Amniotic stem cell (primary cell): ENCODE data around the gene SLC2A6.
"Not testable (repeated sequence)": the region's sequence is repeated elsewhere in the genome, so short reads cannot be mapped to it uniquely, and the experiment has no call there.

ENCODE experiments used
- DNase-seq: peaks from one replicate; lab custom pipeline; 2025; lab: John Stamatoyannopoulos, UW

SLC2A6 gene

DNA sequence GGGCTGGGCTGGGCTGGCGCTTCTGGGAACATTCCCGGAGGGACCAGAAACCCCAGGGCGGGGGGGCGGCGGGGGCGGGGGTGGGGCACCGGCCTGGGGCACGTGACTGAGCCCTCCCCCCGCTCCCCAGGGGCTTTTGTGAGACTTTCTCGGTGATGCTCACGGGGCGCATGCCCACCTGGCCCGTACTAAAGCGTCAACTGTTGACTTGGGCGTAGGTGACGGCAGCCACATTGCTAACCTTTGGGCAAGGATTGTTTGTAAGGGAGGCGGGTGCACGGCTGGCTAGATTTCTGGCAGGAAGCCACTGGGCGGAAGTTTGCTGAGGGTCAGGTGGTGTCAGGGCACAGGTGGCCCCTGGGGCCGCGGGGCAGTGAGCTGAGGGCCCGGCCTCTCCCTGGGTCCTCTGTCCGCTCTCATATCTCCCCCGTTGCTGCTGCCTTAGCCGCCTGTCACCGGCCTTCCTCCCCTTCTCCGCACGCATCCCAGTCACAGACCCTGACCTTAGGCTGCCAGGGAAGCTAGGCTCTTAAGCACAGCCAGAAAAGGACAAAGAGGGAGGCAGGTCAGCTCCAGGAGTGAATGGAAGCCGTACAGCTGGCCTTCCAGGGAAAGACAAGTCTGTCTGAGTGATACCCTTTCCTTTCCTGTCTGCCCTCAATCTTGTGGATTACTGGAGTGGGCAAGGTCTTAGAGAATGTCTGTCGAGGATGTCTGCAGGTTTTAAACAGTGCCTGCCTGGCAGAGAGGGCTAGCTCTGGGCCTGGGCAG, 18.3 kb downstream of the SLC2A6 start:
- DNase-seq = no peak

DNA sequence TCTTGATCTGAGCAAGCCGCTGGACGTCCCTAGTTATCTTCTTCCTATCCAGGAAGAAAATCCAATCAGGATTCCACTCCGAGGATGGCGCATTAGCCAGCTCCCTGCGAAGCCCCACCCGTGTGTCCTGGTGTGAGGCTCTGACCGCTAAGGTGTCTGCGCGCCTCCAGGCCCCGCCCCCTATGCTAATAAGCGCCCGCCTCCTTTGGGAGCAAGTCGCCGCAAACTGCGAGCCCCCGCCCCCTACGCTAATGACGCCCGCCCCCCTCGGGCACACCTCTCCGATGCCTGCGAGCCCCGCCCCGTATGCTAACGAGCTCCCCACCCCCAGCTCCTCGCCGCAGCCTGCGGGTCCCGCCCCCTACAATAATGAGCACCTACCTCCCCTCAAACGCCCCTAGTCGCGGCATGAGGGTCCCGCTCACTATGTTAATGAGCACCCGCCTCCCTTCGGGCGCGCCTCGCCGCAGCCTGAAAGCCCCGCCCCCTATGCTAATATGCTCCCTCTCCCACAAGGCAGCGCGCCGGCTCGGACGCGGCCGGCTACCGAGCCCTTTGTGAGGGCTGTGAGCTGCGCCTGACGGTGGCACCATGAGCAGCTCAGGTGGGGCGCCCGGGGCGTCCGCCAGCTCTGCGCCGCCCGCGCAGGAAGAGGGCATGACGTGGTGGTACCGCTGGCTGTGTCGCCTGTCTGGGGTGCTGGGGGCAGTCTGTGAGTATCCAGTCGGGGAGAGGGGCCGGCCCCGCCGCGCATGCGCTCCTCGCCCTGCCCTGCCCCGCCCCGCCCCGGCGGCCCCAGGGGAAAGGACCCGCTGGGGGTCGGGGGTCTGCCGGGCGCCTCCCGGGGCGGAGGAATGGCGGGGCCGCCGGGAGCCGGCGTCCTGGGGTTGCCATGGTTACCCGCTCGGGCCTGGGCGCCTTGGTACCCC, 19.2 kb downstream of the SLC2A6 start, which contains the start of gene CACFD1:
Gene CACFD1, plus strand, starts transcription at position 503 of the 929 bp plus-strand sequence. Its CDS starts 89 bp downstream, at position 592.
- peak; percentile 91 for DNase-seq

DNA sequence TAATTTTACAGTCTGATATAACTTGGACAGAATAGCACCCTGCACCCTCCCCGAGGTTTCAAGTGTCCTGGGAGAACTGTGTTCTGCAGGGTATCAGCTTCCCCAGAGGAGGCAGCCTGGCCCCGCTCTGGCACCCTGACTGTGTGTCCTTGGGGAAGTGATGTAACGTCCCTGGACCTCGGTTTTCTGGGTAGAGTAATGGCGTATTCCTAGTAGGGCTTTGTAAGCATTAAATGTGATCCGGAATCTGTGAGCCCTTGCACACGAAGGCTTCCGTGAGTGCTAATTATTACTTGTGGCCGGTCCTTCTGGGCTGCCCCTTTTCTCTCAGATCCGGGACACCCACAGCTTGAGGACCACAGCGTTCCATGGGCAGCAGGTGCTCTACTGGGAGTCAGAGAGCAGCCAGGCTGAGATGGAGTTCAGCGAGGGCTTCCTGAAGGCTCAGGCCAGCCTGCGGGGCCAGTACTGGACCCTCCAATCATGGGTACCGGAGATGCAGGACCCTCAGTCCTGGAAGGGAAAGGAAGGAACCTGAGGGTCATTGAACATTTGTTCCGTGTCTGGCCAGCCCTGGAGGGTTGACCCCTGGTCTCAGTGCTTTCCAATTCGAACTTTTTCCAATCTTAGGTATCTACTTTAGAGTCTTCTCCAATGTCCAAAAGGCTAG, 20.1 kb downstream of the SLC2A6 start:
- DNase-seq = no peak

DNA sequence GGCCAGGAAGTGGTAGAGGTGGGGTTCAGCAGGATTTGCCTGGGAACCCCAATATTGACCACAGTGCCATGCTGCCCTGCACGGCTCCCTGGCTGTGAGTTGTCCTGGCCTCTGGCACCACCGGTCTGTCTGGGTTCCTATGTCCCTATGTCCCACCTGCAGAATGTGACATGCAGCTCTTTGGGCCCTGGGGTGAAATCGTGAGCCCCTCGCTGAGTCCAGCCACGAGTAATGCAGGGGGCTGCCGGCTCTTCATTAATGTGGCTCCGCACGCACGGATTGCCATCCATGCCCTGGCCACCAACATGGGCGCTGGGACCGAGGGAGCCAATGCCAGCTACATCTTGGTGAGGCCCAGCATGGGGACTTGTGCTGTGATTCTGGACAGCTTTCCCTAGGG, 21.2 kb downstream of the SLC2A6 start:
- DNase-seq = no peak

DNA sequence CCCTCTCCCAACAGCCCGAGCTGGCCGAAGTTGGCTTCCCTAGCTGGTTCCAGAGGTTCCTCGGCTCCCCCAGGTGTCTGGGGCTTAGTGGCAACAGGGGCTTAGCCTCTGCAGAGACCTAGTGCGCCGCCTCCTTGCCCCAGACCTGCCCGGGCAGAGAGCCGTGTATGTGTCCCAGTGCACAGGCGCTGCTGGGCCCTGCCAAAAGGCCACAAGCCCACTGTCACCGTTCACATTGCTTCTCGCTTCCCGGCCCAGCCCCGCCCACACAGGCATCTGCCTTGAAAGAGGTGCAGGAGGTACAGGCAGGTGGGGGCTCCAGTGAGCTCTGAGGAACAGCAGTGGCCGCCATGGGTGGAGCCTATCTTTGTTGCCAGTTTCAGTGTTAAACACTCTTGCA, 21.7 kb downstream of the SLC2A6 start:
- no peak for DNase-seq

- no peak for DNase-seq
These were observed 22.5 kb downstream of the SLC2A6 start for GRCh38 chr9:133456409-133456808.

- DNase-seq = no peak
These were observed 23.0 kb downstream of the SLC2A6 start for GRCh38 chr9:133455936-133456335.

DNA sequence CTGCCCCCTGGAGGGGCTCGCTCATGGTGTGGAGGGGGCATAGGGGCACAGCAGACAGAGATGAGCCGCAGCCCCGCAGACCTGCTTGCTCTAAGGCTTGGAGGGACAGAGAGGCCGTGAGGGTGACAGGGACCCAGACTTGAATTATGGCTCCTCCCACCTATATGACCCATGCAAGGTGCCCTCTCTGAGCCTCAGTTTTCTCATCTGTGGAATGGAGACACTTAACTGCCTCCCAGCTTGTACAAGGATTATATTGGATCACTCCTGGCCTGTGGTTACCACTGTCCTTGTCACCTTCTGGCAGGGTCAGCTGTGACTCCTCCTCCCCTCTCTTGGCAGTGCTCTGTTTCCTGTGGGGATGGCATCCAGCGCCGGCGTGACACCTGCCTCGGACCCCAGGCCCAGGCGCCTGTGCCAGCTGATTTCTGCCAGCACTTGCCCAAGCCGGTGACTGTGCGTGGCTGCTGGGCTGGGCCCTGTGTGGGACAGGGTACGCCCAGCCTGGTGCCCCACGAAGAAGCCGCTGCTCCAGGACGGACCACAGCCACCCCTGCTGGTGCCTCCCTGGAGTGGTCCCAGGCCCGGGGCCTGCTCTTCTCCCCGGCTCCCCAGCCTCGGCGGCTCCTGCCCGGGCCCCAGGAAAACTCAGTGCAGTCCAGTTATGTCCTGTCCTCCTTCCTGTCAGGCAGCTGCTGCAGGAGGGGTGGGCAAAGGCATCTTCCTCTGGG, 23.8 kb downstream of the SLC2A6 start:
- DNase-seq = no peak

GRCh38 chr9:133454325-133454724, 24.6 kb downstream of the SLC2A6 start:
- DNase-seq = no peak

GRCh38 chr9:133453651-133454050, 25.2 kb downstream of the SLC2A6 start:
- DNase-seq = no peak

DNA sequence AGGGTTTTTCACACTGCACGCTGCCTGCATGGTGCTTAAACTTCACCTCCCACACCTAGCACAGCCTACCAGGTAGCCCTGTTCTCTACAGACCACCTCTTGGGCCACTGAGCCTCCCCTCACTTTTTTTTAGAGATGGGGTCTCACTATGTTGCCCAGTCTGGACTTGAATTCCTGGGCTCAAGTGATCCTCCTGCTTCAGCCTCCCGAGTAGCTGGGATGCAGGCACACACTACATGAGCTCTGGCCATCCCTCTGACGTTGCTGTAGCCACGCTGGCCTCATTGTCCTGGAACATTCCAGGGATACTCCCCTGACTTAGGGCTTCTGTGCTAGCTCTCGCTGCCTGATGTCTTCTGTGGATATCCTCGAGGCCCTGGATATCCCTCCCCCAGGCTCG, 26.3 kb downstream of the SLC2A6 start:
- DNase-seq = no peak

DNA sequence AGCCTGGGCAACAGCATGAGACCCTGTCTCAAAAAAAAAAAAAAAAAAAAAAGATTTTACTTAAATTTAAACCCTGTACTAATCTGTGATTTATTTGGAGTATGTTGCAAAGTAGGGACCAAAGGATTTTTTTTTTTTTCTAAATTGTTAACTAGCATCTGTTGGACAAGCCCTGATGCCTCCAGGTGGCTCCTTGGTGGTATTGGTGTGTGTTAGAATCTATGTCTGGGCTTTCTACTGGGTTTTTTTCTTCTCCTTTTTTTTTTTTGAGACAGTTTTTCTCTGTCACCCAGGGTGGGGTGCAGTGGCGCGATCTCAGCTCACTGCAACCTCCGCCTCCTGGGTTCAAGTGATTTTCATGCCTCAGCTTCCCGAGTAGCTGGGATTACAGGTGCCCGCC, 27.0 kb downstream of the SLC2A6 start:
- not testable (repeated sequence) for DNase-seq

GRCh38 chr9:133449760-133450159, 29.1 kb downstream of the SLC2A6 start:
- DNase-seq = no peak

- no peak for DNase-seq
These were observed 30.4 kb downstream of the SLC2A6 start for GRCh38 chr9:133448487-133448972.

DNA sequence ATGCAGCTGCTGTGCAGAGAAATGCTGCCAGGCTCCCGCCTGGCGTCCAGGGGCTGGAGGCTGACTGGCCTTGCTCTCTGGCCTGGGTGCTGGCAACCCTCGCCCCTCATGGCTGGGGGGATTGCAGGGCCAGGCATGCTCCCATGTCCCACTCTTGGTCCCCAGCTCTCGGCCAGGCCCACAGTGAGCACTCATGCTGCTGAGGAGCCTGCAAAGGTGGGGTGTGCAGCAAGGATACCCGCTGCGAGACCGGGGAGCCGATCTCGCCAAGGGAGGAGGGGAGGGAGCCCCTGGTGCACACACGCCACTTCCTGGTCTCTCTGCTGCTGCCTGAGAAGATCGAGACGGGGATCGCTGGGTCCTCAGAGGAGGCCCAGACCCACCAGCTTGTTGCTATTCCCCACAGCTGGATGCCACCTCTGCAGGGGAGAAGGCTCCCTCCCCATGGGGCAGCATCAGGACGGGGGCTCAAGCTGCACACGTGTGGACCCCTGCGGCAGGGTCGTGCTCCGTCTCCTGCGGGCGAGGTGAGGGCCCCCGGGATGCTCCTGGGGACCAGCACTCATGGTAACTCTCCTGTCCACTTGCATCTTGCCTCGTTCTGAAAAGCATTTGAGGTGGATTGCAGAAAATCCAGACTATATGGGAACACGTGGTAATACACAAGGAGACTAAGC, 33.5 kb downstream of the SLC2A6 start:
- no peak for DNase-seq

DNA sequence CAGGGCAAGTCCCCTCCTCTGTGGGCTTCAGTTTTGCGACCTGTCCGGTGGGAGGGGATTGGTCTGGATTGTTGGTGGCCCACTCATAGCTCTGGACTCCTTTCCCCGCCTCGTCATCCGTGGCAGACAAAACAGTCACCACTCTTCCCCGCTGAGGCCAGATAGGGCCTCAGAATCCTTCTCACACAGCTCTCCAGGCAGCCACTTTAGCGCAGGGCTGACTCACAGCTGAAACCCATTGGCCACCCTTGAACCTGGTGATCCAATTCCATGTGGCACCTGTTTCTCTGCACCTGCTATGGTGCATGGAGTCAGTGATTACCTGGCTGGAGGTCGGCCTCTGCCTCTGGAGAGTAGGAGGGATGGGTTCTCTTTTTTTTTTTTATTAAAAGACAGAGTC, 34.9 kb downstream of the SLC2A6 start:
- no peak for DNase-seq

DNA sequence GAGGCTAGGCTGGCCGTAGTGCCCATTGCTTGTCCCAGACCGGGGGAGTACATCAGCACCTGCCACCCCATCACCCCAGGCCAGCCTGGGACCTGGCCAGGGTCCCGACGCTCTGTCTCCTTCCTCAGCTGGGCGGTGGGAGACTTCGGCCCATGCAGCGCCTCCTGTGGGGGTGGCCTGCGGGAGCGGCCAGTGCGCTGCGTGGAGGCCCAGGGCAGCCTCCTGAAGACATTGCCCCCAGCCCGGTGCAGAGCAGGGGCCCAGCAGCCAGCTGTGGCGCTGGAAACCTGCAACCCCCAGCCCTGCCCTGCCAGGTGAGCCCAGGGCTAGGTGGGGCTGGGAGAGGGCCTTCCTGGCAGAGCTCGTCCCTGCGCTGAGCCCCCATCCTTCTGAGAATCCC, 35.7 kb downstream of the SLC2A6 start:
- no peak for DNase-seq

DNA sequence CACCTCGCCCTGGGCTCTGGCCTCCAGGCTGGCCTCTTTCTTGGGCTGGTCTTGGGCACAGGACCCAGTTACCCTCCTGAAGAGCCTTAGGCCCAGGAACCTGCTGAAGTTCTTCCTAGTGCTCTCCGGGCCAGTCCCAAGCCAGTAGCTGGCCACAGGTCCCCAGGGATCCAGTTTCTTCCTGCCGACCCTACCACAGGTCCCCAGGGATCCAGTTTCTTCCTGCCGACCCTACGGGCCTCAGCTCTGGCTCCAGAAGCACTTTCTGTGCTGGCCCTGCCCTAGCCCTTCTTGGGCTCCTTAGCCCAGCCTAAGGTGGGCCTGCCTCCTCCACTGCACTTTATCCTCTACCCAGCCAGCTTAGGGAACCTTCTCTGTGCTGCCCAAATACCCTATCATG, 37.3 kb downstream of the SLC2A6 start:
- no peak for DNase-seq

DNA sequence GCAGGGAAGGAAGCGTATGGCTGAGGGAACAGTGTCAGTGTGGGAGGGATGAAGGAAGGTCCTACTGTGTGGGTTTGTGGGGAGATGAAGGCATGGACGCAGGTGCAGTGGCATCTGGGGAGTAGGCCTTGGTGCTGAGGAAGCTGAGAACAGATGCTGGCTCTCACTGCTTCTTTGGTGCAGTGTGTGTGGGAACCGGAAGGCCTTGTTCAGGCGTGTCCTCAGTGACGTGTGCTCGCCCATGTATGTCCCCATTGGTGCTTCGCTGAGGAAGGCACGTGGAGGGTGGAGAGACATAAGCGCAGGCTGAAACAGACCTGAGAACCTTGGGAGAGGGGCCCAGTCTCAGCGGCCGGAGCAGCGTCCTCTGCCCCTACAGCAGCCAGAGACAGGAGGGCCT, 38.0 kb downstream of the SLC2A6 start:
- DNase-seq = no peak

DNA sequence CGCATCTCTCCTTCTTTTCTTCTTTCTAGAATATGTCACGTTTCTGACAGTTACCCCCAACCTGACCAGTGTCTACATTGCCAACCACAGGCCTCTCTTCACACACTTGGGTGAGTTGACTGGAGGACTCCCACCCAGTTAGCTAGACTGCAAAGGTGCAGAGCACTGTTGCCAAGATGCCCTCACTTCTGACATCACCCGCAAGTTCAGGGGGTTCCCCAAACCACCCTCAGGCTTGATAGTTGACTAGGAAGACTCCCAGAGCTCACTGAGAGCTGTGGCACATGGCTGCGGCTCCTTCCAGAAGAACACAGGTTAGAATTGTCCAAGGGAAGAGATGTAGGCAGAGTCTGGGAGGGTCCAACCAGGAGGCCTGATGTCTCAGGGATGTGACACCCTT, 39.6 kb downstream of the SLC2A6 start:
- no peak for DNase-seq
